Esophagus squamous epithelium (tissue), 5 donors: ENCODE data around the gene BCDIN3D. TPM values are rescaled to one million over a fixed set of nuclear protein-coding genes. Genes with fewer than 3 reads are reported as not detected.
"Not testable (repeated sequence)": the region's sequence is repeated elsewhere in the genome, so short reads cannot be mapped to it uniquely, and the experiment has no call there.

ENCODE experiments used
- DNase-seq: peaks from one replicate; lab custom pipeline; 2025; lab: John Stamatoyannopoulos, UW
- H3K27ac ChIP-seq, 4 donors: fragments of 200-600 bp; sonication (generic); one replicate each; pipeline ENCODE4 v1.5.1; 2016 to 2019; ENCODE audit warnings: mild to moderate bottlenecking in 1 of 4
- H3K27me3 ChIP-seq, 4 donors: fragments of 200-600 bp; sonication (generic); 1 replicate in 3 of 4; 2 replicates in 1 of 4; pipeline versions ENCODE4 v1.5.1 to v1.6.0; 2017 to 2021; ENCODE audit warnings: antibody characterized with exemption in 1 of 4
- H3K36me3 ChIP-seq, 3 donors: fragments of 200-600 bp; sonication (generic); one replicate each; pipeline ENCODE4 v1.5.1; 2016 to 2019
- H3K4me1 ChIP-seq, 3 donors: fragments of 200-600 bp; sonication (generic); one replicate each; pipeline ENCODE4 v1.5.1; 2017 to 2019
- H3K4me3 ChIP-seq, 4 donors: fragments of 200-600 bp; sonication (generic); 1 replicate in 3 of 4; 2 replicates in 1 of 4; pipeline ENCODE4 v1.5.1; 2016 to 2019; ENCODE audit warnings: mild to moderate bottlenecking in 2 of 4, moderate library complexity in 1 of 4
- H3K9me3 ChIP-seq, 3 donors: fragments of 200-600 bp; sonication (generic); one replicate each; pipeline ENCODE4 v1.5.1; 2016 to 2019
- CTCF ChIP-seq, 6 experiments: fragments of 450-650 bp in 4 of 6; fragments of 200-600 bp in 2 of 6; sonication (generic) in 2 of 6; IDR thresholded peaks; one replicate each; pipeline ENCODE4 v1.5.1; 2016 to 2019; ENCODE audit warnings: antibody characterized with exemption in 6 of 6, mild to moderate bottlenecking in 4 of 6, moderate library complexity in 4 of 6
- POLR2A ChIP-seq, 4 donors: fragments of 450-650 bp; IDR thresholded peaks; one replicate each; pipeline ENCODE4 v1.6.1; 2017; ENCODE audit warnings: antibody characterized with exemption in 4 of 4, mild to moderate bottlenecking in 4 of 4, moderate library complexity in 3 of 4
- WGBS, 2 donors: methylation state at CpG; one replicate each; pipeline ENCODE4 v1.1.5; 2018; 5-methylcytosine and 5-hydroxymethylcytosine counted together
- intact Hi-C: fragments of 100-400 bp; cut with DNase I; formaldehyde crosslinking; loops from one replicate; pipeline ENCODE4 v1.15.0; 2022
- total RNA-seq, 4 donors: library from RNA; depleted of rRNA; stranded (reverse); fragments of >200 nt; gene quantifications; one replicate each; pipeline ENCODE4 v1.1.0, GENCODE V29; 2016
- donor health status: DM: yes; HTN: yes; CAD: no.

The BCDIN3D gene
- total RNA-seq, 4 donors from 2014 or later: 2.5 to 4.8 (median 3.0) TPM

- Histone ChIP-seq H3K27me3 (peaks cover 0 to 36% (median 0%) of the 10 kb centered on the region in 4 donors), H3K4me3 (no peak overlapping the region), H3K9me3 (no peaks in the 10 kb centered on the region), H3K4me1 (peaks cover 0 to 17% (median 0%) of the 10 kb centered on the region in 3 donors), H3K27ac (no peak overlapping the region), H3K36me3 (no peaks in the 10 kb centered on the region)
- DNase-seq: no peak
- intact Hi-C loops: no loop called here
- TF ChIP-seq POLR2A (IDR thresholded peaks at IDR 0.05) (no peak), CTCF (IDR thresholded peaks at IDR 0.05) (no peak)
- WGBS, 2 donors: 72 to 79% methylated on average over 7 of the region's 8 CpGs
Observed at GRCh38 chr12:49882248-49882850, 39.4 kb upstream of the BCDIN3D start.

DNA sequence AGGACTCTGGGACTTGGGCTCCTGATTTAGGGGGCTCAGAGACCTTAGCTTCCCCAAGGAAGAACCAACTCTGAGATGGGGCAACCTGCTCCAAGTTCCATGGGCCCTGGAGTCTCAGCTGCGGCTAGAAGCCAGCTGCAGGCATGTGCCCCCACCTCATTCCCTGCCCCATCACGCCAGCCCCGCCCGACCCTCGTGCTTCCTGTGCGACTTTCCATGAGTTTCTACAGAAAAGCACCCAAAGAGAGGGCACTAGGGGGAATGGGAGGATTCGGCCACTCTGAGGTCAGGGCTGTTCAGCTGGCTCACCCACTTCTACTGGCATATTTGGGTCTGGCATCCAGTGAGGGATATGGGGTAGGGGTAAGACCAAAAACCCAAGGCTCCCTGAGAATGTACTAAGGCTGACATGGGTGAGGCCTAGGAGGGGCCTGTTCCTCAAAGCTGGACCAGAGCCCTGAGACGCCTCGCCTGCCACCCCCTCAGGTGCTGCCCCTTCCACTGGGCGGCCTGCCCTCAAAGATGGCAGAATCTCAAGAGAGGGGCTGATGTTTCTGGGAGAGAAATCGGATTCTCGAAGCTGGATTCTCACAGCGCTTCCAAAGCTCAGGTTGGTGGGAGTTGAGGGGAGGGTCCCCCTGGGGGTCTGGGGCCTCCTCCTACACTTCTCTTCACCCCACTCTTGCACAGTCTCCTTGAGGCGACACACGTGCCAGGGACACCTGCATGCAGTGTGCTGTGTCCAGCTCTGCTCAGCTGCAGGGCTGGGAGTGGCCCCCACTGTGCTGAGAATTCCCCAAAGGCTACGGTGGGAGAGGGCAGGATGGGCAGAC lies 38.7 kb upstream of the BCDIN3D start:
- TF ChIP-seq CTCF (IDR thresholded peaks at IDR 0.05) (no peak), POLR2A (IDR thresholded peaks at IDR 0.05) (no peak)

GRCh38 chr12:49880756-49881414 lies 38.0 kb upstream of the BCDIN3D start:
- Histone ChIP-seq H3K9me3 (no peaks in the 10 kb centered on the region), H3K4me1 (peaks cover 0 to 14% (median 0%) of the 10 kb centered on the region in 3 donors), H3K27ac (no peak overlapping the region), H3K36me3 (no peaks in the 10 kb centered on the region), H3K27me3 (peaks cover 0 to 27% (median 0%) of the 10 kb centered on the region in 4 donors), H3K4me3 (no peak overlapping the region)
- intact Hi-C loops: no loop called here
- TF ChIP-seq CTCF (IDR thresholded peaks at IDR 0.05) (no peak), POLR2A (IDR thresholded peaks at IDR 0.05) (no peak)
- 76 to 80% methylated on average over 4 to 5 of the region's 5 CpGs for WGBS, 2 donors
- DNase-seq: no peak

More for the DNA sequence above, 38.7 kb upstream of the BCDIN3D start:
- H3K4me1 ChIP-seq: peaks cover 0 to 14% (median 0%) of the 10 kb centered on the region in 3 donors
- no peak overlapping the region for H3K4me3 ChIP-seq
- peaks cover 0 to 30% (median 0%) of the 10 kb centered on the region in 4 donors for H3K27me3 ChIP-seq
- H3K36me3 ChIP-seq: no peaks in the 10 kb centered on the region
- DNase-seq: no peak
- WGBS, 2 donors: 85 to 90% methylated on average over 6 to 10 of the region's 16 CpGs
- H3K27ac ChIP-seq: no peak overlapping the region
- intact Hi-C loops: no loop called here
- H3K9me3 ChIP-seq: no peaks in the 10 kb centered on the region

DNA sequence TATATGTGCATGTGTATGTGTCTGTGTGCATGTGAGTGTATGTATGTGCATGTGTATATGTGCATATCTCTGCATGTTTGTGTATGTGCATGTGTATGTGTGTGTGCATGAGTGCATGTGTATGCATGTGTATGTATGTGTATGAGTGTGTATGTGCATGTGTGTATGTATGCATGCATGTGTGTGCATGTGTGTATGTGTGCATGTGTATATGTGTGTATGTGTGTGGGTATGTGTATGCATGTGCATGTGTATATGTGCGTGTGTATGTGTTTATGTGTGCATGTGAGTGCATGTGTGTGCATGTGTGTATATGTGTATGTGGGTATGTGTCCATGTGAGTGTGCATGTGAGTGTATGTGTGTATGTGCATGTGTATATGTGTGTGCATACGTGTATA lies 36.2 kb upstream of the BCDIN3D start:
- H3K4me3 ChIP-seq, intact Hi-C loops, H3K9me3 ChIP-seq, H3K36me3 ChIP-seq, DNase-seq, H3K27ac ChIP-seq, H3K4me1 ChIP-seq: not testable (repeated sequence)
- peaks cover 0 to 15% (median 0%) of the 10 kb centered on the region in 4 donors for H3K27me3 ChIP-seq
- 69 to 78% methylated on average over 2 of the region's 2 CpGs for WGBS, 2 donors

GRCh38 chr12:49878021-49878420 lies 35.1 kb upstream of the BCDIN3D start:
- Histone ChIP-seq H3K27ac (no peak overlapping the region), H3K9me3 (no peaks in the 10 kb centered on the region), H3K4me3 (no peak overlapping the region), H3K4me1 (peaks cover 0 to 11% (median 7%) of the 10 kb centered on the region in 3 donors), H3K27me3 (peaks cover 0 to 6% (median 0%) of the 10 kb centered on the region in 4 donors), H3K36me3 (no peaks in the 10 kb centered on the region)
- DNase-seq: no peak
- TF ChIP-seq CTCF (IDR thresholded peaks at IDR 0.05) (no peak), POLR2A (IDR thresholded peaks at IDR 0.05) (no peak)
- intact Hi-C loops: no loop called here
- WGBS, 2 donors: 52 to 53% methylated on average over 2 of the region's 2 CpGs
